Left lung (tissue), 10 donors: ENCODE measurements around the gene SPATS2. TPM values are rescaled to one million over a fixed set of nuclear protein-coding genes. Genes with fewer than 3 reads are reported as not detected.

Source experiments
- ATAC-seq: fragments of 200-7000 bp; cut with Tn5 transposase; one replicate; pipeline ENCODE4 v1.9.1; 2020; ENCODE audit warnings: moderate library complexity
- DNase-seq, 4 donors: peaks; one replicate each; pipeline ENCODE4 v3.0.0-alpha.2; 2013 to 2020
- H3K27ac ChIP-seq, 2 donors: fragments of 200-600 bp; sonication (generic) in 1 of 2; one replicate each; pipeline versions ENCODE4 v1.5.0 to v1.8.0; 2020 to 2021
- H3K27me3 ChIP-seq, 2 donors: fragments of 200-600 bp; sonication (generic) in 1 of 2; one replicate each; pipeline versions ENCODE4 v1.5.0 to v1.8.0; 2020 to 2021
- H3K36me3 ChIP-seq, 2 donors: fragments of 200-600 bp; sonication (generic) in 1 of 2; one replicate each; pipeline versions ENCODE4 v1.5.0 to v1.8.0; 2020 to 2021
- H3K4me1 ChIP-seq, 2 donors: fragments of 200-600 bp; one replicate each; pipeline ENCODE4 v1.8.0; 2021
- H3K4me3 ChIP-seq, 2 donors: fragments of 200-600 bp; sonication (generic) in 1 of 2; one replicate each; pipeline versions ENCODE4 v1.5.0 to v1.8.0; 2020 to 2021; ENCODE audit warnings: mild to moderate bottlenecking in 1 of 2
- H3K9me3 ChIP-seq, 2 donors: fragments of 200-600 bp; sonication (generic) in 1 of 2; one replicate each; pipeline versions ENCODE4 v1.5.0 to v1.8.0; 2020 to 2021
- CTCF ChIP-seq, 2 donors: fragments of 200-600 bp; sonication (generic) in 1 of 2; IDR thresholded peaks; one replicate each; pipeline versions ENCODE4 v1.5.0 to v1.8.0; 2021; ENCODE audit warnings: antibody characterized with exemption in 2 of 2
- intact Hi-C, 2 donors: fragments of 100-400 bp; cut with DNase I; formaldehyde crosslinking; loops; one replicate each; pipeline versions ENCODE4 v1.11.2 to v1.14.2; 2022
- polyA plus RNA-seq, 6 donors: library from polyadenylated mRNA; unstranded; fragments of 120-200 nt; gene quantifications; one replicate each; pipeline ENCODE4 v1.2.1, GENCODE V29; 2013; ENCODE audit not compliant: insufficient read length in 6 of 6
- total RNA-seq, 2 donors: library from RNA; stranded (reverse); fragmentation: NEBNext Ultra II Directional; extraction: Animal tissue kit (Norgen Biotek cat#: 25700); gene quantifications; one replicate each; pipeline ENCODE4 v1.2.1, GENCODE V29; 2021
- donor health status: DM: no; HTN: yes; CAD: no.
- donor health status: DM: no; HTN: no; CAD: no.

The SPATS2 gene
- total and polyA plus RNA-seq, 8 donors, result 14.6 to 77.0 (median 67.7) TPM

- H3K27me3 ChIP-seq, result peaks cover 8 to 69% of the 10 kb centered on the region in 2 donors
- no peak overlapping the region for H3K4me3 ChIP-seq
Measured at GRCh38 chr12:49352351-49352750, 14.9 kb upstream of the SPATS2 start.

GRCh38 chr12:49355913-49356312, 11.3 kb upstream of the SPATS2 start:
- TF ChIP-seq CTCF (IDR thresholded peaks at IDR 0.05), result no peak

More at GRCh38 chr12:49352351-49352750, 14.9 kb upstream of the SPATS2 start:
- Histone ChIP-seq H3K9me3 (no peaks in the 10 kb centered on the region), H3K4me1 (peaks cover 7 to 9% of the 10 kb centered on the region in 2 donors), H3K36me3 (no peaks in the 10 kb centered on the region), H3K27ac (no peak overlapping the region)
- no peak for TF ChIP-seq CTCF (IDR thresholded peaks at IDR 0.05)
- ATAC-seq (no peak), DNase-seq (no peak)
- intact Hi-C loops, result no loop called here

GRCh38 chr12:49357103-49357678, 10.1 kb upstream of the SPATS2 start:
- ATAC-seq, result no peak
- TF ChIP-seq CTCF (IDR thresholded peaks at IDR 0.05), result peak; percentile 13 to 27
- no peak for DNase-seq
- Histone ChIP-seq H3K4me1 (no peaks in the 10 kb centered on the region), H3K27ac (no peak overlapping the region), H3K27me3 (peaks cover 0 to 38% of the 10 kb centered on the region in 2 donors), H3K36me3 (no peaks in the 10 kb centered on the region), H3K4me3 (no peak overlapping the region), H3K9me3 (no peaks in the 10 kb centered on the region)
- intact Hi-C loops, result loop anchor here in 1 of 2 donors (5.0 kb wide), 1 partner anchor 155 kb away; no protein-coding TSS in a partner anchor

More at GRCh38 chr12:49355913-49356312, 11.3 kb upstream of the SPATS2 start:
- no peak overlapping the region for H3K4me3 ChIP-seq
- H3K27ac ChIP-seq, result no peak overlapping the region
- no peaks in the 10 kb centered on the region for H3K36me3 ChIP-seq
- intact Hi-C loops, result loop anchor here in 1 of 2 donors (5.0 kb wide), 1 partner anchor 156 kb away; no protein-coding TSS in a partner anchor
- no peaks in the 10 kb centered on the region for H3K4me1 ChIP-seq
- no peaks in the 10 kb centered on the region for H3K9me3 ChIP-seq
- DNase-seq (no peak), ATAC-seq (no peak)
- H3K27me3 ChIP-seq, result peaks cover 0 to 51% of the 10 kb centered on the region in 2 donors

GRCh38 chr12:49358483-49359141, 8.7 kb upstream of the SPATS2 start:
- no peaks in the 10 kb centered on the region for H3K9me3 ChIP-seq
- no peaks in the 10 kb centered on the region for H3K36me3 ChIP-seq
- H3K4me1 ChIP-seq, result no peaks in the 10 kb centered on the region
- ATAC-seq, result peak; percentile 96
- intact Hi-C loops, result loop anchor here in 1 of 2 donors (5.0 kb wide), 1 partner anchor 154 kb away; no protein-coding TSS in a partner anchor
- H3K4me3 ChIP-seq, result no peak overlapping the region
- DNase-seq, result peak in 1 of 4 donors; percentile 76
- no peak overlapping the region for H3K27ac ChIP-seq
- TF ChIP-seq CTCF (IDR thresholded peaks at IDR 0.05), result peak; percentile 57 to 75
- H3K27me3 ChIP-seq, result peaks cover 0 to 27% of the 10 kb centered on the region in 2 donors

- intact Hi-C loops, result loop anchor here in 1 of 2 donors (5.0 kb wide), 1 partner anchor 153 kb away; no protein-coding TSS in a partner anchor
- no peaks in the 10 kb centered on the region for H3K4me1 ChIP-seq
- TF ChIP-seq CTCF (IDR thresholded peaks at IDR 0.05), result no peak
- no peak for ATAC-seq
- H3K27ac ChIP-seq, result no peak overlapping the region
- H3K4me3 ChIP-seq, result no peak overlapping the region
- H3K36me3 ChIP-seq, result no peaks in the 10 kb centered on the region
- no peak for DNase-seq
- no peaks in the 10 kb centered on the region for H3K9me3 ChIP-seq
- peaks cover 0 to 24% of the 10 kb centered on the region in 2 donors for H3K27me3 ChIP-seq
Measured at GRCh38 chr12:49359671-49360070, 7.6 kb upstream of the SPATS2 start.
